ENCODE results near the gene NOP53.

NOP53 gene

GRCh38 chr19:47805313-47805712 is 60.0 kb downstream of the NOP53 start:
- no peak for DNase-seq (ENCODE audit: low read depth in 2 of 2)

- no peak for DNase-seq (ENCODE audit: low read depth in 2 of 2)
Observed at GRCh38 chr19:47806435-47806834, 61.1 kb downstream of the NOP53 start.
